Pancreas (tissue), 10 donors: ENCODE measurements around the gene THUMPD2. TPM values are rescaled to one million over a fixed set of nuclear protein-coding genes. Genes with fewer than 3 reads are reported as not detected.
A peak's percentile ranks its signal among the peaks of the same experiment; 100 is the strongest.

Source experiments
- ATAC-seq, 4 donors: fragments of 200-7000 bp; cut with Tn5 transposase; one replicate each; pipeline versions ENCODE4 v1.8.0 to v1.9.1; 2020; ENCODE audit warnings: mild to moderate bottlenecking in 4 of 4, moderate library complexity in 4 of 4
- DNase-seq, 6 donors: peaks; one replicate each; pipeline ENCODE4 v3.0.0-alpha.2; 2020
- FAIRE-seq: peaks from 2 replicates; lab custom pipeline; 2012; peaks lifted over from hg19 to GRCh38; lab: Jason Lieb, UNC
- H3K27ac ChIP-seq, 4 donors: fragments of 200-600 bp; sonication (generic); 1 replicate in 3 of 4; 2 replicates in 1 of 4; pipeline versions ENCODE4 v1.5.0 to v1.8.0; 2020
- H3K27me3 ChIP-seq, 4 donors: fragments of 200-600 bp; one replicate each; pipeline ENCODE4 v1.8.0; 2021
- H3K36me3 ChIP-seq, 3 donors: fragments of 200-600 bp; sonication (generic) in 1 of 3; one replicate each; pipeline versions ENCODE4 v1.5.0 to v1.8.0; 2020 to 2021
- H3K4me1 ChIP-seq, 3 donors: fragments of 200-600 bp; one replicate each; pipeline ENCODE4 v1.8.0; 2021
- H3K4me3 ChIP-seq, 4 donors: fragments of 200-600 bp; sonication (generic) in 2 of 4; one replicate each; pipeline versions ENCODE4 v1.5.0 to v1.8.0; 2020 to 2021
- H3K9me3 ChIP-seq, 4 donors: fragments of 200-600 bp; one replicate each; pipeline ENCODE4 v1.8.0; 2021
- WGBS, 2 donors: extraction: QIAGEN DNeasy Blood & Tissue Kit; methylation state at CpG; one replicate each; pipeline ENCODE4 v1.1.7; 2013; 5-methylcytosine and 5-hydroxymethylcytosine counted together
- intact Hi-C, 3 donors: fragments of 100-400 bp; cut with DNase I; formaldehyde crosslinking; loops; one replicate each; pipeline versions ENCODE4 v1.11.1 to v1.14.2; 2022
- polyA plus RNA-seq, 2 donors: library from polyadenylated mRNA; stranded (reverse); fragments of 200-250 nt; gene quantifications; one replicate each; pipeline ENCODE4 v1.2.3, GENCODE V29; 2013
- total RNA-seq, 6 donors: library from RNA; stranded (reverse); fragmentation: NEBNext Ultra II Directional in 4 of 6; extraction: Animal tissue kit (Norgen Biotek cat#: 25700) in 4 of 6; gene quantifications; one replicate each; pipeline versions ENCODE4 v1.2.1 to v1.2.4, GENCODE V29; 2021 to 2023
- TF ChIP-seq, protein P1 (sequence below), 4 donors: fragments of 200-600 bp; sonication (generic) in 3 of 4; IDR thresholded peaks; one replicate each; pipeline versions ENCODE4 v1.5.0 to v1.8.0; 2021; ENCODE audit warnings: antibody characterized with exemption in 4 of 4
- donor health status: healthy with polysubstance abuse.
- donor health status: DM: no; HTN: no; CAD: no; lungs with moderate emphysema.
- donor health status: DM: no; HTN: no; CAD: no.
- donor health status: control.
- donor health status: control.
- donor health status: Bipolar disorder and iron deficiency.
- donor health status: DM: yes; HTN: yes; CAD: no.
- donor health status: DM: no; HTN: no; CAD: no.
- donor health status: DM: no; HTN: no; CAD: no.
- donor health status: DM: yes; HTN: yes; CAD: no.

The THUMPD2 gene
- total and polyA plus RNA-seq, 8 donors: 2.6 to 12.5 (median 5.0) TPM

DNA sequence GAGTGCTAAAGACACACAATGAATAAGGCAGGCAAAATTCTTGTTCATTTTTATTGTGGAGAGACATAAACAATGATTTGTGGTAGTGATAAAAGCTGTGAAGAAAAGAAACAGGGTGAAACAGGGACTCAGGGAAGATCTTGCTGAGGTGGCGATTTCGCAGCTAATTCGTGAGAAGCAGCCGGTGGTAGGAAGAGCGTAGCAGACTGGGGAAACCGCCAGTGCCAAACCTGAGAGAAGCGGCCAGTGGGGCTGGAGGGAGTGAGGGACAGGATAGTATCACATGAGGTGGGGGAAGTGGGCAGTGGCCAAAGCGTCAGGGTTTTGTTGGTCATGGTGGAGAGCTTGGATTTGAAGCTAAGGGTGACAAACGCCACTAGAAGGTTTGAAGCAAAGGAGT is 71.1 kb downstream of the THUMPD2 start:
- FAIRE-seq: no peak
- H3K36me3 ChIP-seq: no peaks in the 10 kb centered on the region
- no peak overlapping the region for H3K4me3 ChIP-seq
- intact Hi-C loops: no loop called here
- DNase-seq: no peak
- H3K4me1 ChIP-seq: no peaks in the 10 kb centered on the region
- no peaks in the 10 kb centered on the region for H3K27me3 ChIP-seq
- WGBS, 2 donors: 96 to 98% methylated on average over 9 of the region's 9 CpGs
- ATAC-seq: no peak
- no peak overlapping the region for H3K27ac ChIP-seq
- no peaks in the 10 kb centered on the region for H3K9me3 ChIP-seq
- TF ChIP-seq, protein P1, sequence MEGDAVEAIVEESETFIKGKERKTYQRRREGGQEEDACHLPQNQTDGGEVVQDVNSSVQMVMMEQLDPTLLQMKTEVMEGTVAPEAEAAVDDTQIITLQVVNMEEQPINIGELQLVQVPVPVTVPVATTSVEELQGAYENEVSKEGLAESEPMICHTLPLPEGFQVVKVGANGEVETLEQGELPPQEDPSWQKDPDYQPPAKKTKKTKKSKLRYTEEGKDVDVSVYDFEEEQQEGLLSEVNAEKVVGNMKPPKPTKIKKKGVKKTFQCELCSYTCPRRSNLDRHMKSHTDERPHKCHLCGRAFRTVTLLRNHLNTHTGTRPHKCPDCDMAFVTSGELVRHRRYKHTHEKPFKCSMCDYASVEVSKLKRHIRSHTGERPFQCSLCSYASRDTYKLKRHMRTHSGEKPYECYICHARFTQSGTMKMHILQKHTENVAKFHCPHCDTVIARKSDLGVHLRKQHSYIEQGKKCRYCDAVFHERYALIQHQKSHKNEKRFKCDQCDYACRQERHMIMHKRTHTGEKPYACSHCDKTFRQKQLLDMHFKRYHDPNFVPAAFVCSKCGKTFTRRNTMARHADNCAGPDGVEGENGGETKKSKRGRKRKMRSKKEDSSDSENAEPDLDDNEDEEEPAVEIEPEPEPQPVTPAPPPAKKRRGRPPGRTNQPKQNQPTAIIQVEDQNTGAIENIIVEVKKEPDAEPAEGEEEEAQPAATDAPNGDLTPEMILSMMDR (IDR thresholded peaks at IDR 0.05): no peak

DNA sequence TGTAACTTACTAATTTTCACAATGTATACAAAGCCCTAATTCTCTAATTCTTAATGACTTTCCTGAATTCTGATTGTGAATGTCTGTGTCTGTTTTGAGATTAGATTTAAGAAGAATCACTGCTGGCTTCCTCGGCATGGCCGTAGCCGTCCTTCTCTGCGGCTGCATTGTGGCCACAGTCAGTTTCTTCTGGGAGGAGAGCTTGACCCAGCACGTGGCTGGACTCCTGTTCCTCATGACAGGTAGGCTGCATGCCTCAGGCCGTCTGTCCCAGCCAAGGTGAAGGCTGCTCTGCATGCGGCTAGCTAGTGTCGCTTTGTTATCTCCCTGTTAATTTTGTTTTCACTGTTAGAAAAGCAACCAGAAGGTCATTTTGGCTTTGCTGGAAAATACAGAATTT is 72.1 kb downstream of the THUMPD2 start:
- Histone ChIP-seq H3K36me3 (no peaks in the 10 kb centered on the region), H3K9me3 (no peaks in the 10 kb centered on the region), H3K27ac (no peak overlapping the region), H3K27me3 (no peaks in the 10 kb centered on the region), H3K4me1 (no peaks in the 10 kb centered on the region), H3K4me3 (no peak overlapping the region)
- TF ChIP-seq, protein P1 (IDR thresholded peaks at IDR 0.05): no peak
- no peak for FAIRE-seq
- DNase-seq: no peak
- intact Hi-C loops: no loop called here
- ATAC-seq: no peak
- 94 to 97% methylated on average over 8 of the region's 8 CpGs for WGBS, 2 donors

DNA sequence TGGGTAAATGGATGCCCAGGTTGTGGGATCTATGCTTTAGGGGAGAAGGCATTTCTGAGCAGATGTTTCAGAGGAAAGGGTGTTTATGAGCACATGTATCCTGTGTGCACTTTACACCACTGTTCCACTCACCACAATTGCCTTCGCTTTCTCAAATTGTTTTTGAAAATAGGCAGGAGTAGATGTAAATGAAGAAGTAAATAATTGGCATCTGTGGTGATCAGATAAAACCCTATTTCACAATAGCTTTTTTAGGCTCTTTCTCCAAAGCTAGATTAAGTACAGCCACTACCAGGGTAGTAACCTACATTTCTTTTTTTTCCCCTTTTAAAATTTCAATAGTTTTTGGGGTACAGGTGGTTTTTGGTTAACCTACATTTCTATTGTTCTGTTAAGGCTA is 72.7 kb downstream of the THUMPD2 start:
- Histone ChIP-seq H3K27me3 (no peaks in the 10 kb centered on the region), H3K4me1 (no peaks in the 10 kb centered on the region), H3K36me3 (no peaks in the 10 kb centered on the region), H3K27ac (no peak overlapping the region), H3K4me3 (no peak overlapping the region), H3K9me3 (no peaks in the 10 kb centered on the region)
- DNase-seq: no peak
- intact Hi-C loops: no loop called here
- ATAC-seq: no peak
- TF ChIP-seq, protein P1 (IDR thresholded peaks at IDR 0.05): no peak
- no peak for FAIRE-seq
- WGBS, 2 donors: 88 to 97% methylated on average over 1 of the region's 1 CpG

DNA sequence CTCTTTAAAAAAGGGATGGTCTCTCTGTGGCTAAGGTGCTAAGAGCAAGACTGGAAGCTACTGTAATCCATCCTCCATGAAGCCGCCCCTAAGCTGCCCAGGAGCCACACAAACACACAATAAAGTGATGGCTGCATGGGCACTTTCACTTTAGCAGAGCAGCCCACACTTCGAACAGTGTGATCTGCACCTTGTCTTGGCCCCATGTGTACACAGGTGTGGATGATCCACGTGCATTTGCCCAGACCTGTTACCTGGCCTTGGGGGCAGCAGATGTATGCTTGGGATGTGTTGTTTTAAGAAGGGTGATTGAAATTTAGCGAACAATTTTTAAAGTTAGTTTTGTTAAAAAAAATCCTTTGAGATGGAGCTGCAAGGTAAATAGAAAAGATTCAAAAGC is 73.4 kb downstream of the THUMPD2 start:
- TF ChIP-seq, protein P1 (IDR thresholded peaks at IDR 0.05): no peak
- Histone ChIP-seq H3K27me3 (no peaks in the 10 kb centered on the region), H3K4me1 (no peaks in the 10 kb centered on the region), H3K27ac (no peak overlapping the region), H3K36me3 (no peaks in the 10 kb centered on the region), H3K4me3 (no peak overlapping the region), H3K9me3 (no peaks in the 10 kb centered on the region)
- DNase-seq (no peak), FAIRE-seq (no peak), ATAC-seq (peak in 2 of 4 donors; percentile 61 to 69)
- 45 to 53% methylated on average over 4 of the region's 4 CpGs for WGBS, 2 donors
- intact Hi-C loops: no loop called here

DNA sequence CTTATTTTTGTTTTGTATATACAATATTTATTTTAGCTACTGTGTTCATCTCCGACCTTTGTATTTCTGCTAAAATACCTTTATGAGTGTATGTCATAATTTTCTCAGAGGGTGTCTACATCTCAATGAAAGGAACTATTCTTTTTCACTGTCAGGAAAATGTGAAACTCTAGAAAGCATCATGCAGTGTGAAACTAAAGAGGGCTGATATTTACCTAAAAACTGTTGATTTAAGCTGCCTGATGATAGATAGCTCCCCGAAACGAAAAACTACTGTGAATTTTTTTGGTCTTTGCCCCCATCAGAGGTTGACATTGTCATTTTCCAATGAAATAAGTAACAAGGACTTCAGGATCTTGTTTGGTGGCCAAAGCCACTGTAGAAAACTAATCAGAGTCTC is 74.5 kb downstream of the THUMPD2 start:
- H3K9me3 ChIP-seq: no peaks in the 10 kb centered on the region
- WGBS, 2 donors: 58 to 66% methylated on average over 3 of the region's 3 CpGs
- no peak overlapping the region for H3K27ac ChIP-seq
- FAIRE-seq (no peak), ATAC-seq (no peak), DNase-seq (no peak)
- H3K36me3 ChIP-seq: no peaks in the 10 kb centered on the region
- intact Hi-C loops: no loop called here
- H3K27me3 ChIP-seq: no peaks in the 10 kb centered on the region
- TF ChIP-seq, protein P1 (IDR thresholded peaks at IDR 0.05): no peak
- H3K4me3 ChIP-seq: no peak overlapping the region
- no peaks in the 10 kb centered on the region for H3K4me1 ChIP-seq
